Measurements from ENCODE around the gene WIPF2. TPM values are rescaled to one million over a fixed set of nuclear protein-coding genes. Genes with fewer than 3 reads are reported as not detected.

Gene WIPF2, protein sequence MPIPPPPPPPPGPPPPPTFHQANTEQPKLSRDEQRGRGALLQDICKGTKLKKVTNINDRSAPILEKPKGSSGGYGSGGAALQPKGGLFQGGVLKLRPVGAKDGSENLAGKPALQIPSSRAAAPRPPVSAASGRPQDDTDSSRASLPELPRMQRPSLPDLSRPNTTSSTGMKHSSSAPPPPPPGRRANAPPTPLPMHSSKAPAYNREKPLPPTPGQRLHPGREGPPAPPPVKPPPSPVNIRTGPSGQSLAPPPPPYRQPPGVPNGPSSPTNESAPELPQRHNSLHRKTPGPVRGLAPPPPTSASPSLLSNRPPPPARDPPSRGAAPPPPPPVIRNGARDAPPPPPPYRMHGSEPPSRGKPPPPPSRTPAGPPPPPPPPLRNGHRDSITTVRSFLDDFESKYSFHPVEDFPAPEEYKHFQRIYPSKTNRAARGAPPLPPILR
- 10 to 100 TPM in 6 of 7 donors, 1 to 10 TPM in 1; 6.1 to 23.0 (median 18.4) TPM for total RNA-seq
- 10 to 100 TPM in 1 of 2 donors, 1 to 10 TPM in 1; 8.4 to 27.8 TPM for polyA plus RNA-seq
- long read RNA-seq, donor 1, full-length matches to known transcripts: 17 of 37 reads
- long read RNA-seq, donor 1, partial matches to known transcripts: 8 of 37 reads
- long read RNA-seq, donor 1, other reads (novel, unspliced or antisense): 12 of 37 reads
- long read RNA-seq, donor 2, transcript WIPF2-205 (3 exons, 554 nt): major isoform, 5 of 11 reads
- long read RNA-seq, donor 2, partial matches to known transcripts: 6 of 11 reads
- long read RNA-seq, donor 2, other reads (novel, unspliced or antisense): 0 of 11 reads
- long read RNA-seq, donor 3, full-length matches to known transcripts: 18 of 30 reads
- long read RNA-seq, donor 3, partial matches to known transcripts: 10 of 30 reads
- long read RNA-seq, donor 3, other reads (novel, unspliced or antisense): 2 of 30 reads

GRCh38 chr17:40218740-40219593, at the start of gene WIPF2:
Gene WIPF2, plus strand, starts transcription at chr17:40219304. Its CDS starts 37,156 bp downstream, at chr17:40256460.
- TF ChIP-seq, protein P1, sequence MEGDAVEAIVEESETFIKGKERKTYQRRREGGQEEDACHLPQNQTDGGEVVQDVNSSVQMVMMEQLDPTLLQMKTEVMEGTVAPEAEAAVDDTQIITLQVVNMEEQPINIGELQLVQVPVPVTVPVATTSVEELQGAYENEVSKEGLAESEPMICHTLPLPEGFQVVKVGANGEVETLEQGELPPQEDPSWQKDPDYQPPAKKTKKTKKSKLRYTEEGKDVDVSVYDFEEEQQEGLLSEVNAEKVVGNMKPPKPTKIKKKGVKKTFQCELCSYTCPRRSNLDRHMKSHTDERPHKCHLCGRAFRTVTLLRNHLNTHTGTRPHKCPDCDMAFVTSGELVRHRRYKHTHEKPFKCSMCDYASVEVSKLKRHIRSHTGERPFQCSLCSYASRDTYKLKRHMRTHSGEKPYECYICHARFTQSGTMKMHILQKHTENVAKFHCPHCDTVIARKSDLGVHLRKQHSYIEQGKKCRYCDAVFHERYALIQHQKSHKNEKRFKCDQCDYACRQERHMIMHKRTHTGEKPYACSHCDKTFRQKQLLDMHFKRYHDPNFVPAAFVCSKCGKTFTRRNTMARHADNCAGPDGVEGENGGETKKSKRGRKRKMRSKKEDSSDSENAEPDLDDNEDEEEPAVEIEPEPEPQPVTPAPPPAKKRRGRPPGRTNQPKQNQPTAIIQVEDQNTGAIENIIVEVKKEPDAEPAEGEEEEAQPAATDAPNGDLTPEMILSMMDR (IDR thresholded peaks at IDR 0.05): peak; percentile 78 to 91 (median 90)
- TF ChIP-seq EP300 (IDR thresholded peaks at IDR 0.05): no peak
- TF ChIP-seq POLR2A (IDR thresholded peaks at IDR 0.05): peak; percentile 75
- WGBS, 3 donors: 1% methylated on average over 52 to 59 of the region's 59 CpGs
- DNase-seq: peak; percentile 96 to 98 (median 97)
- Histone ChIP-seq H3K4me1 (ENCODE audit: insufficient read depth) (peaks cover 5% of the 10 kb centered on the region), H3K4me3 (peak within 1 kb of the TSS; percentile 78), H3K27me3 (no peaks in the 10 kb centered on the region), H3K27ac (peak within 1 kb of the TSS; percentile 80 to 93), H3K9me3 (no peaks in the 10 kb centered on the region), H3K36me3 (no peaks in the 10 kb centered on the region)
- intact Hi-C loops (cut with DNase I): loop anchor here in 1 of 4 donors (10.0 kb wide), 1 partner anchor 66 kb away; the partner anchor contains the start of gene CDC6

GRCh38 chr17:40170325-40170724, 48.8 kb upstream of the WIPF2 start:
- TF ChIP-seq EP300 (IDR thresholded peaks at IDR 0.05) (no peak), POLR2A (IDR thresholded peaks at IDR 0.05) (no peak)
- TF ChIP-seq, protein P1 (IDR thresholded peaks at IDR 0.05): no peak
- H3K27ac ChIP-seq: no peak overlapping the region
- no peak overlapping the region for H3K4me3 ChIP-seq
- WGBS, 3 donors: 82 to 93% (median 83%) methylated on average over 2 of the region's 2 CpGs
- H3K4me1 ChIP-seq (ENCODE audit: insufficient read depth): no peaks in the 10 kb centered on the region
- H3K27me3 ChIP-seq: no peaks in the 10 kb centered on the region
- no peak for DNase-seq
- no peaks in the 10 kb centered on the region for H3K9me3 ChIP-seq
- intact Hi-C loops (cut with DNase I): loop anchor here in 1 of 4 donors (10.0 kb wide), 1 partner anchor 136 kb away; no protein-coding TSS in a partner anchor
- H3K36me3 ChIP-seq: no peaks in the 10 kb centered on the region

DNA sequence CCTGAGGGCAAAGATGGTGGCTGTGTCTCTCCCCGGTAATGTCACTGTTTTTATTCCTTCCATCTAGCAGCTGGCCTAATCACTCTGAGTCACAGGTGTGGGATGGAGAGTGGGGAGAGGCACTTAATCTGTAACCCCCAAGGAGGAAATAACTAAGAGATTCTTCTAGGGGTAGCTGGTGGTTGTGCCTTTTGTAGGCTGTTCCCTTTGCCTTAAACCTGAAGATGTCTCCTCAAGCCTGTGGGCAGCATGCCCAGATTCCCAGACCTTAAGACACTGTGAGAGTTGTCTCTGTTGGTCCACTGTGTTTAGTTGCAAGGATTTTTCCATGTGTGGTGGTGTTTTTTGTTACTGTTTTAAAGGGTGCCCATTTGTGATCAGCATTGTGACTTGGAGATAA, 47.4 kb upstream of the WIPF2 start:
- intact Hi-C loops (cut with DNase I): loop anchor here in 1 of 4 donors (10.0 kb wide), 1 partner anchor 137 kb away; no protein-coding TSS in a partner anchor
- H3K27ac ChIP-seq: no peak overlapping the region
- no peak for DNase-seq
- no peaks in the 10 kb centered on the region for H3K36me3 ChIP-seq
- TF ChIP-seq POLR2A (IDR thresholded peaks at IDR 0.05) (no peak), EP300 (IDR thresholded peaks at IDR 0.05) (no peak)
- TF ChIP-seq, protein P1 (IDR thresholded peaks at IDR 0.05): no peak
- 65 to 88% (median 77%) methylated on average over 1 of the region's 1 CpG for WGBS, 3 donors
- H3K4me1 ChIP-seq (ENCODE audit: insufficient read depth): no peaks in the 10 kb centered on the region
- H3K4me3 ChIP-seq: no peak overlapping the region
- H3K9me3 ChIP-seq: no peaks in the 10 kb centered on the region
- H3K27me3 ChIP-seq: no peaks in the 10 kb centered on the region

All from ovary (tissue), 10 donors.